Astrocyte of the spinal cord (primary cell): ENCODE results near the gene TTLL7.

Experiments
- DNase-seq: peaks from one replicate; pipeline ENCODE4 v3.0.0; 2011; ENCODE audit warnings: low read depth, low spot score
- H3K4me3 ChIP-seq: 2 replicates; pipeline ENCODE4 v1.5.1; 2011; ENCODE audit warnings: low read depth, mild to moderate bottlenecking, low read length, moderate library complexity
- in situ Hi-C: cut with HindIII; loops from 2 replicates; pipeline ENCODE4 v1.10.0; 2017; ENCODE audit warnings: low sequenced_read_pairs
- TF ChIP-seq, protein P1 (sequence below): IDR thresholded peaks from 2 replicates; pipeline ENCODE4 v1.5.1; 2012; ENCODE audit warnings: low read depth, mild to moderate bottlenecking, low read length, inconsistent platforms

The TTLL7 gene

DNA sequence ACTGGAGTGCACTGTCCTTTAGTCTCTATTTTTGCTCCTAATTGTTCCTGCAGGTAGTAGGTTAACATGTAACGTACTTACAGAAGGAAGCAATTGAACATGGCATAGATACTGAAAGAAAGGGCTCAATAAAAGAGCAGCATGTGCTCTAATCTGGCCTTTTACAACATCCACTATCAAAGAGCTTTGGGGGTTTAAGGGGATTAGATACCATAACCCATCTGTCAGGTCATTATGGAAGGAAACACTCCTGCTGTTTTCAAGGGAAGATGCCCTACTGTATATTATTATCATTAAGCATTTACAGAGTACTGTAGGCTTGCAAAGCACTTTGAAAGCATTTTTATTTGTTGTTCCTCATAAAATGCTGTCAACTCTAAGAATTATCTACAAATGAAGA, 152.8 kb downstream of the TTLL7 start:
- in situ Hi-C loops, result no loop called here
- DNase-seq, result no peak

DNA sequence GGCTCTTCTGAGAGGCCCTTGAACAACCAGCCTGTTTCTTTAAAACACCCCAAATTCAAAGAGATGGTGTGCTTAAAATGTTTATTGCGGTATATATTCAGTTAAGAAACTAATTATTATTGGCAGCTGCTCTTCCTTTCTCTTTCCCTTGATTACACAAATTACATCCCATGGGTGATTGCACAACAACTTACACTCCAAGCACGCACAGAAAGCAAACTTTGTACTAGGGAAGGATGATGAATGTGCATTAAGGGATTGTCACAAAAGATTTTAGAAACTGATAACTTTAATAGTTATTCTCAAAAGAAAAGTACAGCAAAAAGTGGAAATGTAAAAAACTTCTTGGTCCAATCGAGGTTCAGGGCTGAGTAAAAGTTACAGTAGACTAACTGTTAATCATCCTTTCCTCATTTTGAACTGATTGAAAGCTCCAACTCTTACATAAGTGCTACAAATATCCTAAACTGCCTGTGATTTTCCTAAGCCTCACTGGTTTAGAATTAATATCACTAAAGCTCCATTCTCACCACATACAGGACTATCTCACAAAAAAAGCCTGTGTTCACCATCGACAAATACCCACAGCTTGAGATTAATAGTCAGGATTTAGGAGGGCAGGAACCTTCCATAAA, 153.4 kb downstream of the TTLL7 start:
- in situ Hi-C loops, result no loop called here
- no peak for DNase-seq
- no peak overlapping the region for H3K4me3 ChIP-seq
- TF ChIP-seq, protein P1, sequence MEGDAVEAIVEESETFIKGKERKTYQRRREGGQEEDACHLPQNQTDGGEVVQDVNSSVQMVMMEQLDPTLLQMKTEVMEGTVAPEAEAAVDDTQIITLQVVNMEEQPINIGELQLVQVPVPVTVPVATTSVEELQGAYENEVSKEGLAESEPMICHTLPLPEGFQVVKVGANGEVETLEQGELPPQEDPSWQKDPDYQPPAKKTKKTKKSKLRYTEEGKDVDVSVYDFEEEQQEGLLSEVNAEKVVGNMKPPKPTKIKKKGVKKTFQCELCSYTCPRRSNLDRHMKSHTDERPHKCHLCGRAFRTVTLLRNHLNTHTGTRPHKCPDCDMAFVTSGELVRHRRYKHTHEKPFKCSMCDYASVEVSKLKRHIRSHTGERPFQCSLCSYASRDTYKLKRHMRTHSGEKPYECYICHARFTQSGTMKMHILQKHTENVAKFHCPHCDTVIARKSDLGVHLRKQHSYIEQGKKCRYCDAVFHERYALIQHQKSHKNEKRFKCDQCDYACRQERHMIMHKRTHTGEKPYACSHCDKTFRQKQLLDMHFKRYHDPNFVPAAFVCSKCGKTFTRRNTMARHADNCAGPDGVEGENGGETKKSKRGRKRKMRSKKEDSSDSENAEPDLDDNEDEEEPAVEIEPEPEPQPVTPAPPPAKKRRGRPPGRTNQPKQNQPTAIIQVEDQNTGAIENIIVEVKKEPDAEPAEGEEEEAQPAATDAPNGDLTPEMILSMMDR, result no peak

More for the DNA sequence above, 152.8 kb downstream of the TTLL7 start:
- no peak overlapping the region for H3K4me3 ChIP-seq
- TF ChIP-seq, protein P1, result no peak

DNA sequence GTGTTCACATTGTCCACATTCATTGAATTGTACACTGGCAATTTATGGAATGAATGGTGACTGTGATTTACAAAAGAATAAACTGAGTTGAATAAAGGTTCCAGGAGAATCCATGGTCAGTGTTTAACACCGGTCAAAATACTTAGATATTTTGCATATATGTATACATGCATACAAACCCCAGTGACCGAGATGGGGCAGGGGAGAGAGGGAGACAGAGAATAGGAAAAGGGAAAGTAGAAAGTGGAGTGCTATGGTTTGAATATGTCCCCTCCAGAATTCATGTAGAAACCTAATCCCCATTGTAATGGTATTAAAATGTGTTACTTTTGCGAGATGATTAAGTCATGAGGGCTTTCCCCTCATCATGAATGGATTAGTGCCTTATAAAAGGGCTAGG, 154.4 kb downstream of the TTLL7 start:
- no peak overlapping the region for H3K4me3 ChIP-seq
- in situ Hi-C loops, result no loop called here
- DNase-seq, result no peak
- TF ChIP-seq, protein P1, result no peak

DNA sequence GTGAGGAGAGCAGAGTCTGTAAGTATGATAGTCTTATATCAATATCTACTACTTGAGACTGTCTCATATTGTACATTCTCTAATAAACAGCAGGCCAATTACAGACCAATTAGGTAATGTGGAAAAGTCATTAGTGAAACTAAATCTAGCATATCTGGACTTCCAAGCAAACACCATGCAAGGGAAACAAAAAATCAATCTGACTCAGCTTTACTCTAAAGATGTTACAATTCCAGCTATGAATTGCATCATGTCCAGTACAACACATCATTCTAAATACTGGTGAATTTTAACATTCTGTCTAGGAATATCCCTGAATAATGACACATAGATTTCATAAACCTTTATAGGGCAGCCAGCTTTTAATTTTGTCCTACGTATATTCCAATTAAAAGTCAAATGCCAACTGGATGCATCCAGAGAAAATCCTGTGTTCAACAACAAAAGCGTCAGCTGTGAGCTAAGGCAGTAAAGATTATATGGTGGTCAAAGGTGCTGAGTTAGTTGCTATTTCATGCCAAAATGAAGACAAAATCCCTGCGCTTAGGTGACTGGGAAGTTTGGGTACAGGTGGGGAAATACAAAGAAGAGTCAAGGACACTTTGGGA, 159.3 kb downstream of the TTLL7 start:
- no peak overlapping the region for H3K4me3 ChIP-seq
- in situ Hi-C loops, result no loop called here
- TF ChIP-seq, protein P1, result no peak
- peak; percentile 18 for DNase-seq

DNA sequence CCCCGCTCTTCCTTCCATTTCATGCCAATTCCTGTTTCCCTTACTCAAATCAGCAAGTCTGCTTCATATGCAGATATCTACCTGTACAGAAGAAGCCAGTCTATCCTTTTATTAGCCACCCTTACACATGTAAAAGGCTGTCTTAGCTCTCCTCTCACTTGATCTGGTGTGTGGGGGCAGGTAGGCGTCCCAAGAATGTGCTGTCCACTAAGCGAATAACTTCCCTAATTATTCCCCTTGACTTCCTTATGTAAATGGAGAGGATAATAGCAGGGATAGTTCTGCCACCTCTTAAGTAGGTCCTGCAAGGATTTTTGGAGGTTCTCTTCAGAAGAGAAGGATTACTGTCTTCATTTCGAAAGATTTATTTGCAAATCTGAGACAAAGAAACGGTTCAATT, 160.4 kb downstream of the TTLL7 start:
- H3K4me3 ChIP-seq, result no peak overlapping the region
- DNase-seq, result no peak
- in situ Hi-C loops, result no loop called here
- TF ChIP-seq, protein P1, result no peak

DNA sequence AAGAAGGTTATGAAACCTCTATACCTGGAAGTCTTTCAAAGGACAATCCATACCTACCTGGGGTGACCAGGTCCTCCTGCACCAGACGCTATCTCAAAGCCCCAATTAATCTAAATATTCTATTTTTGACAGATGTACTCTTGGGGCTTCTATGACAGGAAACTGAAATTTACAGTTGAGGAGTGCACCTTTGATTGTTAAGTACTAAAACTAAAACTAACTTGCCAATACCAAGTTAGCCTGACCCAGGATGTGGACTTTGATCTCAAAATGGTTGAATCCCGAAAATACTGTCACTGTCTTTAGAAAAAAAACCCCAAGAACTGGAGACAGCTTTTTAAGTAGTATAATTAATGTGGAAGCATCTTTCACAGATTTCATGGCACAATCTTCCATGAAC, 162.4 kb downstream of the TTLL7 start:
- no peak overlapping the region for H3K4me3 ChIP-seq
- TF ChIP-seq, protein P1, result no peak
- no peak for DNase-seq
- in situ Hi-C loops, result no loop called here
